ENCODE data around the gene PDCD4. TPM values are rescaled to one million over a fixed set of nuclear protein-coding genes. Genes with fewer than 3 reads are reported as not detected.

PDCD4 gene
- total RNA-seq, 2 donors from 2014 or later, result 22.1 to 22.6 TPM

DNA sequence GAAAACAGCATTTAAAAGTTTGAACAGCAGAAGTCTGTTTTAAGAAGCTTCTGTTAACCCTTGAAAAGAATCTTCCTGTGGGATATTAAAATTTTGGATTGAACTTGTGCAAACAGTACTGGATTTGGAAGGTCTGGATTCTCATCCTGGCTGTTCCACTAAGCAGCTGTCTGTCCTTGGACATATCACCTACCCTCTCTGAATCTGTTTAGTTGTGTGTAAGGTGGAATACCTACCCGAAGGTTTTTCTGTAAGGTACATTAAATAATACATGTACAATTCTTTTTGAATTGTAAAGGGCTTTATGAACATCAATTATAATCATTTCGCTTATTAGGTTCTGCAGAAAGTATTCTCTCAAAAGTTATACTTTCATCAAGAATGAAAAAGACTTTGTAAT is 2.2 kb downstream of the PDCD4 start:
- peaks cover 6% of the 10 kb centered on the region for H3K36me3 ChIP-seq
- no peaks in the 10 kb centered on the region for H3K9me3 ChIP-seq
- no peak for DNase-seq (ENCODE audit: low spot score)
- peak overlapping the region in 1 of 2 donors; percentile 96 for H3K27ac ChIP-seq
- TF ChIP-seq, protein P1, sequence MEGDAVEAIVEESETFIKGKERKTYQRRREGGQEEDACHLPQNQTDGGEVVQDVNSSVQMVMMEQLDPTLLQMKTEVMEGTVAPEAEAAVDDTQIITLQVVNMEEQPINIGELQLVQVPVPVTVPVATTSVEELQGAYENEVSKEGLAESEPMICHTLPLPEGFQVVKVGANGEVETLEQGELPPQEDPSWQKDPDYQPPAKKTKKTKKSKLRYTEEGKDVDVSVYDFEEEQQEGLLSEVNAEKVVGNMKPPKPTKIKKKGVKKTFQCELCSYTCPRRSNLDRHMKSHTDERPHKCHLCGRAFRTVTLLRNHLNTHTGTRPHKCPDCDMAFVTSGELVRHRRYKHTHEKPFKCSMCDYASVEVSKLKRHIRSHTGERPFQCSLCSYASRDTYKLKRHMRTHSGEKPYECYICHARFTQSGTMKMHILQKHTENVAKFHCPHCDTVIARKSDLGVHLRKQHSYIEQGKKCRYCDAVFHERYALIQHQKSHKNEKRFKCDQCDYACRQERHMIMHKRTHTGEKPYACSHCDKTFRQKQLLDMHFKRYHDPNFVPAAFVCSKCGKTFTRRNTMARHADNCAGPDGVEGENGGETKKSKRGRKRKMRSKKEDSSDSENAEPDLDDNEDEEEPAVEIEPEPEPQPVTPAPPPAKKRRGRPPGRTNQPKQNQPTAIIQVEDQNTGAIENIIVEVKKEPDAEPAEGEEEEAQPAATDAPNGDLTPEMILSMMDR (IDR thresholded peaks at IDR 0.05), result no peak
- H3K27me3 ChIP-seq, result no peaks in the 10 kb centered on the region
- peak overlapping the region; percentile 74 to 99 for H3K4me3 ChIP-seq
- peaks cover 0 to 19% of the 10 kb centered on the region in 2 donors for H3K4me1 ChIP-seq

DNA sequence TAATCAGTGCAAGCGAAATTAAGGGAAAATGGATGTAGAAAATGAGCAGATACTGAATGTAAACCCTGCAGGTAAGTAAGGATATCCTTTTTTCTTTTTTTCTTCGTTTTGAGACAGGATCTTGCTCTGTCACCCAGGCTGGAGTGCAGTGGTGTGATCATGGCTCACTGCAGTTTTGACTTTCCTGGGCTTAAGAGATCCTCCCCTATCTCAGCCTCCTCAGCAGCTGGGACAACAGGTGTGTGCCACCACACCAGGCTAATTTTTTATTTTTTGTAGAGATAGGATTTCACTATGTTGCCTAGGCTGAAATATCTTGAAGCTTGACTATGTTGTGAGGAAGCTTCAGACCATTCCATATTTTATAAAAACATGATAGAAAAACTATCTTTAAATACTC is 4.3 kb downstream of the PDCD4 start:
- peaks cover 0 to 22% of the 10 kb centered on the region in 2 donors for H3K4me1 ChIP-seq
- peaks cover 6% of the 10 kb centered on the region for H3K36me3 ChIP-seq
- DNase-seq (ENCODE audit: low spot score), result no peak
- H3K4me3 ChIP-seq, result no peak overlapping the region
- no peaks in the 10 kb centered on the region for H3K27me3 ChIP-seq
- no peaks in the 10 kb centered on the region for H3K9me3 ChIP-seq
- TF ChIP-seq, protein P1 (IDR thresholded peaks at IDR 0.05), result no peak
- H3K27ac ChIP-seq, result no peak overlapping the region

DNA sequence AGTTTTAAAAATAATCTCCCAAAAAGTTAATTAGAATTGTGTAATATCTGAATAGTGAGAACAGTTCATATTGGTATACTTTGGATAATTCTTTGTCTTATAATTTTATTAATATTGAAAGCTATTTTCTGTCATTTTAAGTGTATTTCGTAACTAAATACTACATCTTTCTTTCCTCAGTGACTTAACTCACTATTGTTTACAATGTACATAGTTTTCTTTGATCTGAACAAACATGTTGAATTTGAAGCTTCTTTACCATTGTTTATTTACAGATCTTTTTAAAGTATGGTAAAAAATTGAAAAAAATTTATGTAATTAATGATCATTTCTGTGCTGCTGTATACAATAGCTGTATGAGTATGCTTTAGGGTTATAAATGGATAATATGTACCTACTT is 5.1 kb downstream of the PDCD4 start:
- no peak overlapping the region for H3K27ac ChIP-seq
- H3K36me3 ChIP-seq, result peaks cover 6% of the 10 kb centered on the region
- DNase-seq (ENCODE audit: low spot score), result no peak
- TF ChIP-seq, protein P1 (IDR thresholded peaks at IDR 0.05), result no peak
- peaks cover 0 to 21% of the 10 kb centered on the region in 2 donors for H3K4me1 ChIP-seq
- H3K27me3 ChIP-seq, result no peaks in the 10 kb centered on the region
- no peak overlapping the region for H3K4me3 ChIP-seq
- H3K9me3 ChIP-seq, result no peaks in the 10 kb centered on the region

DNA sequence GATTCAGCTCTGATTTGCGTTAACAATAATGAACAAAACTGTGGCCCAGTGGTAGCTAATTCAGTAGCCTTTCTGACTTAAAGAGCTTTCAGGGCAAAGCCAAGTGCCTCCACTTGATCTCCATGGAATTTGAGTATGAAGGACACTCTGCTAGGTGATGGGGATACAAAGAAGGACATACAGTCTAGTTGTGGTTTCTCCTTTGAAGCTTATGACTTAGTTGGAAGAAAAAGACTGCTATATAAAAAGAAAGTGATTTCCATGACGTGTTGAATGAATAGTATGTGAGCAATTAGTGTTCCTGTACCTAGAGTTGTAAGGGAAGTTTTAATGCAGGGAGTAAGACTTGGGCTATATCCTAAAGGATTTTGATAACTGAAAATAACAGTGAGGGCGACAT is 8.3 kb downstream of the PDCD4 start:
- DNase-seq (ENCODE audit: low spot score), result no peak
- Histone ChIP-seq H3K27ac (peak overlapping the region in 1 of 2 donors; percentile 54), H3K27me3 (no peaks in the 10 kb centered on the region), H3K36me3 (peaks cover 6% of the 10 kb centered on the region), H3K9me3 (no peaks in the 10 kb centered on the region), H3K4me1 (peaks cover 0 to 11% of the 10 kb centered on the region in 2 donors), H3K4me3 (no peak overlapping the region)
- TF ChIP-seq, protein P1 (IDR thresholded peaks at IDR 0.05), result no peak

DNA sequence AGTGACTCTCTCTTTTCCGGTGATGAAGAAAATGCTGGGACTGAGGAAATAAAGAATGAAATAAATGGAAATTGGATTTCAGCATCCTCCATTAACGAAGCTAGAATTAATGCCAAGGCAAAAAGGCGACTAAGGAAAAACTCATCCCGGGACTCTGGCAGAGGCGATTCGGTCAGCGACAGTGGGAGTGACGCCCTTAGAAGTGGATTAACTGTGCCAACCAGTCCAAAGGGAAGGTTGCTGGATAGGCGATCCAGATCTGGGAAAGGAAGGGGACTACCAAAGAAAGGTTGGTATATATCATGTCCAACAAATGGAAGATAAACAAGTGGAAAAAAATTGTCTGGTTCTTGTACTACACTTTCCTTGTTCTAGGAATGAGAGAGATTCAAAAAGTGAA is 9.5 kb downstream of the PDCD4 start:
- no peaks in the 10 kb centered on the region for H3K27me3 ChIP-seq
- DNase-seq (ENCODE audit: low spot score), result no peak
- H3K4me1 ChIP-seq, result peaks cover 0 to 11% of the 10 kb centered on the region in 2 donors
- peaks cover 2% of the 10 kb centered on the region for H3K36me3 ChIP-seq
- TF ChIP-seq, protein P1 (IDR thresholded peaks at IDR 0.05), result no peak
- H3K9me3 ChIP-seq, result no peaks in the 10 kb centered on the region
- no peak overlapping the region for H3K4me3 ChIP-seq
- peak overlapping the region; percentile 38 to 54 for H3K27ac ChIP-seq

DNA sequence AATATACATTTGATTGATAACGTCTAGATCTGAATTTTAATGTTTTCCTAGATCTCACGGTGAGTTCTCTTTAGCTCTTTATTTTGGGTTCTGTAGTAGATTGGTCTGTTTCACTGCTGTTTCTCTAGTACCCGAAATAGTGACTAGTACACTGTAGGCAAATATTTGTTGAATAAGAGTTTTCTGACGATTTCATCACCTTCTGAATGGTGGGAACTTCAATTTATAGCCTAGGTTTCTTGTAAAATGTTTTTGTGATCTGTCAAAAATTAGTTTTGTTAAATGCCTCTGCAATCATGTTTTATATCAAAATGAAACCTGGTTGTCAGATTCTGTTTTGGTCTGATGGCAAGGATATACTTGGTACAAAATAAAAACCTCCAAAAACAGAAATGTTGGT is 10.2 kb downstream of the PDCD4 start:
- no peak for DNase-seq (ENCODE audit: low spot score)
- Histone ChIP-seq H3K4me1 (peaks cover 0 to 11% of the 10 kb centered on the region in 2 donors), H3K27me3 (no peaks in the 10 kb centered on the region), H3K27ac (peak overlapping the region in 1 of 2 donors; percentile 54), H3K9me3 (no peaks in the 10 kb centered on the region), H3K4me3 (no peak overlapping the region), H3K36me3 (peaks cover 2% of the 10 kb centered on the region)
- TF ChIP-seq, protein P1 (IDR thresholded peaks at IDR 0.05), result no peak

All from right atrium auricular region (tissue), 2 donors.